SU-DHL-6 (cell line): ENCODE results near the gene UCN2.

Source experiments
- EZH2phosphoT487 ChIP-seq: fragments of 200-600 bp; sonication (generic), shearing (Covaris generic); conservative IDR thresholded peaks from 2 replicates; pipeline ENCODE4 v1.6.1; 2018; ENCODE audit warnings: mild to moderate bottlenecking, antibody characterized with exemption, low read length, moderate library complexity, mixed read lengths
- TF ChIP-seq, protein P1 (sequence below): fragments of 200-600 bp; sonication (generic); IDR thresholded peaks from one replicate; pipeline ENCODE4 v1.5.1; 2017; ENCODE audit warnings: antibody characterized with exemption, mild to moderate bottlenecking, low read length, moderate library complexity; ENCODE audit not compliant: insufficient read depth, poor library complexity, severe bottlenecking

DNA sequence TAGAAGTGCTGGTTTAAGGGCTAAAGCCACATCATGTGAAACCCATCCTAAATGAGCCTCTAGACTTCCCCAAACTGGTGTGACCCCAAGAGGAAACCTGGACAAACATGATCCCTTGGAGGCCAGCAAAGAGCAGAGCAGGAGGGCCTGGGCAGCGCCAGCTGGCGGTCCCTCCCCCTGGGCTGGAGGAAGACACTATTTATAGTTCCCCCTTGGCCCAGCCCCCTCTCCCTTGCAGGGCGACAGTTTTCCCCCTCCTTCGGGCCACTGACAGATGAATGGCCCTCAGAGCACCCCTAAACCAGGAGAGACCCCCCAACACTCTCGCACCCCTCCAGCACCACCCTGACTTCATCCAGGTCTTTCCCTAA, 2.9 kb downstream of the UCN2 start:
- TF ChIP-seq, protein P1, sequence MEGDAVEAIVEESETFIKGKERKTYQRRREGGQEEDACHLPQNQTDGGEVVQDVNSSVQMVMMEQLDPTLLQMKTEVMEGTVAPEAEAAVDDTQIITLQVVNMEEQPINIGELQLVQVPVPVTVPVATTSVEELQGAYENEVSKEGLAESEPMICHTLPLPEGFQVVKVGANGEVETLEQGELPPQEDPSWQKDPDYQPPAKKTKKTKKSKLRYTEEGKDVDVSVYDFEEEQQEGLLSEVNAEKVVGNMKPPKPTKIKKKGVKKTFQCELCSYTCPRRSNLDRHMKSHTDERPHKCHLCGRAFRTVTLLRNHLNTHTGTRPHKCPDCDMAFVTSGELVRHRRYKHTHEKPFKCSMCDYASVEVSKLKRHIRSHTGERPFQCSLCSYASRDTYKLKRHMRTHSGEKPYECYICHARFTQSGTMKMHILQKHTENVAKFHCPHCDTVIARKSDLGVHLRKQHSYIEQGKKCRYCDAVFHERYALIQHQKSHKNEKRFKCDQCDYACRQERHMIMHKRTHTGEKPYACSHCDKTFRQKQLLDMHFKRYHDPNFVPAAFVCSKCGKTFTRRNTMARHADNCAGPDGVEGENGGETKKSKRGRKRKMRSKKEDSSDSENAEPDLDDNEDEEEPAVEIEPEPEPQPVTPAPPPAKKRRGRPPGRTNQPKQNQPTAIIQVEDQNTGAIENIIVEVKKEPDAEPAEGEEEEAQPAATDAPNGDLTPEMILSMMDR: no peak
- TF ChIP-seq EZH2phosphoT487: no peak
